Stimulated activated CD8-positive, alpha-beta memory T cell treated with anti-CD3 and anti-CD28 coated beads, Interleukin-4, amount 100 ng/mL, for 4 hours (primary cell): ENCODE results near the gene CUX1.
"Not testable (repeated sequence)": the region's sequence is repeated elsewhere in the genome, so short reads cannot be mapped to it uniquely, and the experiment has no call there.

Experiments
- DNase-seq, 2 donors: peaks; one replicate each; pipeline ENCODE4 v3.0.0-alpha.2; 2020; ENCODE audit warnings: low read depth in 2 of 2, low spot score in 1 of 2

CUX1 gene

DNA sequence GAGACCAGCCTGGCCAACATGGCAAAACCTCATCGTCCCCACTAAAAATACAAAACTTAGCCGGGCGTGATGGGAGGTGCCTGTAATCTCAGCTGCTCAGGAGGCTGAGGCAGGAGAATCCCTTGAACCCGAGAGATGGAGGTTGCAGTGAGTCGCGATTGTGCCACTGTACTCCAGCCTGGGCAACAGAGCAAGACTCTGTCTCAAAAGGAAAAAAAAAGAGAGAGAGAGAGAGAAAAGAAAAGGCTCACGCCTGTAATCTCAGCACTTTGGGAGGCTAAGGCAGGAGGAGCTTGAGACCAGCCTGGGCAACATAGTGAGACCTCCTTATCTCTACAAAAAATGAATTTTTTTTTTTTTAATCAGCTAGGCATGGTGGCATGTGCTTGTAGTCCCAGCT is 157.6 kb downstream of the CUX1 start:
- DNase-seq = no peak

DNA sequence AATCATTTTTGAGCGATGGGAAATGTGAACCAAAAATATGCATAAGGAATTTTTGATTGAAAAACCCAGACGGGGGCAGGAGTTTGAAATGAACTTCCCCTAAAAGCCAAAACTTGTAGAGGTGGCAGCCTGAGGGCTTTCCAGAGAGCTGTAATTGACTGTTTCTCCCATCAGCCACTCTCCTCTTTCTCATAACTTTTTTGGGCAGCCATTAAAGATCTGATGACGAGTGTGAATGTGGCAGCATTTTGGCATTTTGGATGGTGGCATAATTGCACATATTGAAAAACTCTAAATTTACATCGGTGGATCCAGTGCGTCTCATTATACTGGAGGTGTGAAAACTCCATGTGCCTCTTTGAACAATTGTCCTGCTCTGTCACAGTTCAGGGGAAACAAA is 159.0 kb downstream of the CUX1 start:
- no peak for DNase-seq

DNA sequence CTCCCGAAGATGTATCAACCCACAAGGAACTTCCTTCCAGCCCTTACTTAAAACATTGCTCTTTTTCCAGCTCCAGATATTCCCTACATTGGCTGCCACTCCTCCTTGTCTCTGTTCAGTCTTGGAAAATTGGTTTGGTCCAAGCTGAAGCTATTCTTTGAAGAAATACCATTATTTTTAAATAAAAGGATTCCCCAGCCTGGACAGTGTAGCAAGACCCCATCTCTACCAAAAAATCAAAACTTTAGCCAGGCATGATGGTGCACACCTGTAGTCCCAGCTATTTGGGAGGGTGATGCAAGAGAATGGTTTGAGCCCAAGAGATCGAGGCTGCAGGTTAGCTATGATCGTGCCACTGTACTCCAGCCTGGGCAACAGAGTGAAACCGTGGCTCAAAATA is 159.8 kb downstream of the CUX1 start:
- no peak for DNase-seq

DNA sequence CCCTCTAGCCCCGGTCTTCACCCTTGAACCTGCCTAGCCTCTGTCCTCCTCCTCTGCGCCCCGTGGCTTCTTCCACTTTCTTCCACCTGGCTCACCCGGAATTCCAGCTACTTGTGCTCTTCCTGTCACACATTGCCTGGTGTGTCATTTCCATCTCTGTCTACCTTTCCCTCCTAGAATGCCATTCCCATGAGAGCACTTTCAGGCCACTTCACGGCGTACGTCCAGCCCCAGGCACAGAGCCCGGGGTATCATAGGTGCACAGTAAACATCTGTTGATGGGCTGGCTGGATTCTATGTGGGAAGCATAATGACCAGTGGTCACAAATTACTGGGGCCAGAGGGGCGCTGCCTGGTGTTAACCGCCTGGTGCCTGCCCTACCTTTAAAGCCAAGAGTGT is 161.3 kb downstream of the CUX1 start:
- no peak for DNase-seq

DNA sequence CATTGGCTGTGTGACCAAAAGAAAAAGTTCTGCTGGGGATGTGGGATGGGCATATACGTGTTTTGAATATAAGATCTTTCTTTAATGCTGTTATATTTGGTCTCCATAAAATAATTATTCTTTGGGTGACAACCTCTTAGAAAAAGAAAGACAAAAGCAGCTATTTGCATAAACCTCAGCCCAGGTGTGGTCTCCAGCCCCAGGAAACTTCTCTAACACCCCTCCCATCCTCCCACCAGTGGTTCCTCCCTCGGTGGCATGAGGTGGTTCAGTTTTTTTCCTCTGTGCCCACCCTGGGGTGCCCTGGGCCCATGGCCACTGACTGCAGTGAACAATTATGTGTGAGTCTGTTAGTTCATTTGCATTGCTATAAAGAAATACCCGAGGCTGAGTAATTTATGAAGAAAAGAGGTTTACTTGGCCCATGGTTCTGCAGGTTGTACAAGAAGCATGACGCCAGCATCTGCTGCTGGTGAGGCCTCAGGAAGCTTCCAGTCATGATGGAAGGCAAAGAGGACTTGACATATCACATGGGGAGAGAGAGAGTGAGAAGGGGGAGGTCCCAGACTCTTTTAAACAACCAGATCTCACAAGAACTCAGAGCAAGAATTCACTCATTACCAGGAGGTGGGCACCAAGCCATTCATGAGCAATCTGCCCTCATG is 165.9 kb downstream of the CUX1 start:
- no peak for DNase-seq

DNA sequence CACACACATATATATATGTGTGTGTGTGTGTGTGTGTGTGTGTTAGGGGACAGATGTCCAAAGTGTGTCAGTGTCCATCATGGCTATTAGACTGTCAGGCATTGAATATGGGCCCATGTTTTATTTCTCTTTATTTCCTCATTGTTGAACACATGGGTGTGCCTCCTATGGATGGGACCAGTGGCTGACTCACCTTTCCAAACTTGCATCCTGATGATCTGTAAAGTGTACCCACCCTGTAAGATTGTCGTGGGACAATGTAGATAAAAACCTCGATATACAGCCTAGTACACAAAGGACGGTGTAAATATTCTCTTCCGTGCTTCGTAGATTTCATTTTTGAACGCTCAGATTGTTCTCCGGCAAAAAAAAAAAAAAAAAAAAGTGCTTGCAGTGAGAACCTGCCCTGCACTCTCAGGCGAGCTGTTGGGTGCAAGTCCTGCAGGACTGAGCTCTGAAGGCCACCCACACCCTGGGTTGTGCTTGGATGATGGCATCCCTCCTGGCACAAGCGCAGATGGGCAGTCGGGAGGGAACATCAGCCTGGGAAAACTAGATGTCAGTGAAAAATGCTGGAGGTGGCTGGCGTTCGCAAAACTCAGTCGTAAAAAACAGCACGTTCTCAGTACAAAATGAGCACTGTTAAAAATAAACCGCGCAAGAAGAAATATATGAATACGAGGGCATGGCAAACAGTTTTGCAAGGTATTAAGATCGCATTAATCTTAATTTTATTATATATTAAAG is 166.9 kb downstream of the CUX1 start:
- no peak for DNase-seq

DNA sequence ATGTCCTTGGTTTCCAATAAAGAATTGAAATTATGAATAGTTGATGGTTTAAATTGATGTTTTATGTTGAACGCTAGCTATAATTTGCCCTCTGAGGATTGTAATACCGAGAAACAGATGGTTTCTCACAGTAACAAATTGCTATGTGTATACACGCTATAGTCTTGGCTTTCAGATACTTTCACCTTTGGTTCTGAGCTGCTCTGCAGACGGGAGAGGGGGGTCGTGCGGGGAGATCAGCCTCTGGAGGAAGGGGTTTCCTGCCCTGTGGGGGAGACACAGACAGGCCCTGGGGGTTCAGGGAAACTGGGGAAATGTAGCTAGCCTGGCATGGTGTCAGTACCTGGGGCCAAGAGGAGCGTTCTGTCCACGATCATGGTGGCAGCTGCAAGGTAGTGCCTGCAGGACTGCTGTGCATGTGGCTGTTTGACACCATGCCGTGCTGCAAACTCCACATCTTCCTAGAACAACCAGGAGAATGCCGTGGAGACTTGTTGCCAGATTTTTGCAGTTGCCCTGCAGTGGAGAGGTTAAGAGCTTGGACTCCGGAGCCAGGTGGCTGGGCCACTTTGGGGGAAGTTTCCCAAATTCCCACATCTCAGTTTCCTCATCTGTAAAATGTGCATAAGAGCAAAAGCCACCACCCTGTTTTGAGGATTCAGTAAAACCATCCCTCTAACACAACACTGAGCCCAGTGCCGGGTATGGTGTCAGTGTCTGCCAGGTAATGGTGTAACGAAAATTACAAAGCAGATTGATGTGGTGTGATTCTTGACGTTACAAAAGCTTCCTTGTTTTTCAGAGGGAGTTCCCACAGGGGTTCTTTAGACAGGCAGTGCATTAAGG is 167.9 kb downstream of the CUX1 start:
- no peak for DNase-seq

DNA sequence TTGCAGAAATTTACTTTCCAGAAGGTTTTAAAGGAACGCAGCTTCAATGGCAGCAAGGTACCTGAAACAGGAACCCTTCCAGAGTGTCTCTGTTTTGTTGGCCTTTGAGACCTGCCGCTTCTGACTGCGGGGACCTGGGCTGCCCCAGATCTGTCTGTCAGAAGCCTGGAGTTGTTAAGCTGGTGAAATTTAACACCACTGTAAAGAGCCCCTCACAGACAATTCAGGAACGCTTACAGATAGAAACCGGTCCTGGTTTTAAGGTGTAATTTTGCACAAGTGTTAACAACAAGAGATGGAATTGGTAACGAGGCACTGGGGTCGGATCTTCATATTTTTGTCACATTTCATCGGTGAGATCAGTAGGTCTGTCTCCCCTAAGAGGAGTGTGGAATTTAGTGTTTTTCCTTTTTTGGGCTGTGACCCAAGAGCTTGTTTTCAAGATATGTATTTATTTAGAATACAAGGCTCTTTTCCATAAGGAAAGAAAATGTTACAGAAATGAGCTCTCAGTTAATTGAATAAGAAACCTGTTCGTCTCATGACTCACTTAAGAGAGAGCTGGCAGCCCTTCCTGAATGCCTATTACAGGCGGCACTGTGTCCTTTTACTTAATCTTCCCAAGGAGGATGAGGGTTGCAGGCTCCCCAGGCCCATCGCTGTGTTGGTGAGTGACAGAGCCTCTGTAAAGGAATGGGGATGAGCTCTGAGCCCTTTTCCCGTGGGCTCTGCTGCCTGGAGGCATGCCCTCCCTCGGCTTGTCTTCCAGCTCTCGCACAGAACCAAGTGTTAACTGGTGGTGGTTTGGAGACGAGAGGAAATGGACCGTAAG is 168.7 kb downstream of the CUX1 start:
- no peak for DNase-seq

DNA sequence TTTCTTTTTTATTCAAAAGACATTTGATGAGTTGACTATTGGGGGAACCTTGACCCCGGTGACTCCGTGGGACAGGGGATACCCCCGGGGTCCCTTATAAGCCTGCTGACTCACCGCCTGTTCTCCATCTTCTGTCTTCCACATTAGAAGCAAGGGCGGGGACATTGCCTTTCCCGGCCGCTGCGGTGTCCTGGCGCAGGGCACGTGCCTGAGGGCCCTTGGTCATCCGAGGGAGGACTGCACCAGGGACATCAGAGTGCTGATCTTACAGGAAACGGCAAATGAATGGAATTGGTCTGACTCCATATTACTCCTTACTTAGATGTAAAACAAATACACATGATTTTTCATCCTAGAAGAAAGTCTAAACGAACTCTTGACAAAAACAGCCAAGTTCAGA is 170.1 kb downstream of the CUX1 start:
- no peak for DNase-seq

DNA sequence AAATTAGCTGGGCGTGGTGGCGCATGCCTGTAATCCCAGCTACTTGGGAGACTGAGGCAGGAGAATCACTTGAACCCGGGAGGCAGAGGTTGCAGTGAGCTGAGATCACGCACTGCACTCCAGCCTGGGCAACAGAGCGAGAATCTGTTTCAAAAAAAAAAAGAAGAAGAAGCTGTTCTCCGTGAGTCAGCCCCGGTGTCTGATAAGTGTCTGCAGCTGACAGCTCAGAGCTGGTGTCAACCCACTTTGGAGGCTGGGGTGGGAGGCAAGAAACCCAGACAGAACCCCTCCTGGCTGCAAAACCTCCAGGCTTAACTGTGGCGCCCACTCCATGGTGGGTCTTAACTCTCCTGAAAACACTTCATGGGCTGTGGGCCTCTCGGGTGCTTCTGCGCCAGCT is 170.6 kb downstream of the CUX1 start:
- not testable (repeated sequence) for DNase-seq

DNA sequence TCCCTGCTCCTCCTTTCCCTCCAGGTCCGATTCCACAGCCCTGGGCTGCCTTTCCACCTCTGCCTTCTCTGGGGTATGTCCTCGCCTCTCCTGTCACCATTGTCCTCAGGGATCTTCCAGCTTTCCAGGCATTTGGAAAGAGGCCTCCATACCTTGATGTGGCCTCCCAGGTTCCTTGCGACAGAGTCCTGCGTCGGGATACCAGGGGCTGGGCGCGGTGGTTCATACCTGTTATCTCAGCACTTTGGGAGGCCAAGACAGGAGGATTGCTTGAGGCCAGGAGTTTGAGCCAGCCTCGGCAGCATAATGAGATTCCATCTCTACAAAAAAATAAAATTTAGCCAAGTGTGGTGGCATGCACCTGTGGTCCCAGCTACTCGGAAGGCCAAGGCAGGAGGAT is 171.1 kb downstream of the CUX1 start:
- DNase-seq = no peak

DNA sequence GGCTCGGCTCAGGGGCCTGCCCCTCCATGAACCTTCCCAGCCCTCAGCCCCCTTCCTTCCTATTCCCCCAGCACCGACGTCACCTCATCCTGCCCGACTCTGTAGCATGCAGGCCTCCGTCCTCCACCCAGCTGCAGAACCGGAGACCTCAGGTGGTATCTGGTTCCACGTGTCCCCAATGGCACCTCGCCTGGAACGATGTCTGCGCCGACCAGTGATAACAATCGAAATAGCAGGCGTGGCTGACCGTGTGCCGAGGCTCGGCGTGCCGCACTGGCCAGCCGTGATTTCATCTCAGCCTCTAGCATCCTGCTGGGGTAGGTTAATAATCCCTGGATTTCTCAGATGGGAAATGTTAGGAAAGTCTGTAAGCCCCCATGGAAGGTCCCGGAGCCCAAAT is 171.7 kb downstream of the CUX1 start:
- DNase-seq = no peak

DNA sequence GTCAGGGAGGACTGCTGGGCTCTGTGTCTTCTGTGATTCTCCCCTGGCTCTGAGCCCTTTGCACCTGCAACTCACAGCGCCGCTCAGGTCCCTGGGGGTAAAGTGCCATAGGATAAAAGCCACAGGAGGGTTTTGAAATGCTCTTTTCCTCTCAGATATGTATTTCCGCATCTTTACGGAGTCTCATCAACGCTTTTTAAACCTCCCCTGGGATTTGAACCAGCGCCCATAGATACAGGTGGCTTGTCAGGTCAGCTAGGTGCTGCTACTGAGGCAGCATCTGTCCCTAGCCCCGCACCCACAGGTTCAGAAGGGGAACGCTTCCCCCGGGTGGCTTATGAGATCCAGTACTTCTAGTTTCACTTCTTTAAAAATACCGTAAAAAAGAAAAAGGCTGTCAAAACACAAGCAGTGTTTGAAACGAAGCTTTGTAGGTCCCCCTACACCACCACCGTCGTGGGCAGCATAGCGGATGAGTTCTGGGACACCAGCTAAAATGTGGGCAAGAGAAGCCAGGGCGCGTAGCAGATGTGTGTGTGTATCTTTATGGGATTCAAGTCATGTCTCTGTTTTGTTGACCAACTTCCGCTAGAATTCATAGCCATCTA is 173.5 kb downstream of the CUX1 start:
- DNase-seq = no peak

DNA sequence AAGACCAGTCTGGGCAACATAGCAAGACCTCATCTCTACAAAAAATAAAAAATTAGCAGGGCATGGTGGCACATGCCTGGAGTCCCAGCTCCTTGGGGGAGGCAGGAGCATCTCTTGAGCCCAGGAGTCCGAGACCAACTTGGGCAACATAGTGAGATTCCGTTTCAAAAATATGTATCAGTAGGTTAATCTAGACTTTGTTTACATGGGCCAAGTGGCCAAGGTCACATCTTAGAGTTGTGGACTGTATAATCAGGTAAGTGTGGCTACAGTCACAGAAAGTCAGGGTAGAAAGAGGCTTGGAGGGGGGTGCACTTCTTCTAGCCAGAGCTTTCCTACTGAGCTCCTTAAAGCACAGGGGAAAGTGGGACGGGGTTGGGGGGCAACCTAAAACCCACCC is 174.4 kb downstream of the CUX1 start:
- DNase-seq = no peak

DNA sequence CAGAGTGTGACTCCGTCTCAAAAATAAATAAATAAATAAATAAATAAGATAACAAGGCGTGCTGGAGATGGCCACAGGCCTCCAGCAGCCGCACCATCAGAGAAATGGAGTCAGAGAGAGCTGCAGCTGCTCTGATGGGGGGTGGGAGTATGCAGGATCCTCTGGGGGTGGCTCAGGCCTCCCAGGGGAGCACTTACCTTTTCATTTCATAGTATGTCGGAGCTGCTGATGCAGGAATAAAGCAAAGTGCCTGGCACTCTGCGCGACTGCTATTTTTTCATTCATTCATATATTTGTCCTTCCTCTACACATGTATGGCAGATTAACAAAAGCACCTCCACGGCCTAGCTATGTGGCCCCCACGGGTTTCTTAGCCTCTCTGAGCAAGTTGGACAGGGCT is 175.9 kb downstream of the CUX1 start:
- DNase-seq = no peak

DNA sequence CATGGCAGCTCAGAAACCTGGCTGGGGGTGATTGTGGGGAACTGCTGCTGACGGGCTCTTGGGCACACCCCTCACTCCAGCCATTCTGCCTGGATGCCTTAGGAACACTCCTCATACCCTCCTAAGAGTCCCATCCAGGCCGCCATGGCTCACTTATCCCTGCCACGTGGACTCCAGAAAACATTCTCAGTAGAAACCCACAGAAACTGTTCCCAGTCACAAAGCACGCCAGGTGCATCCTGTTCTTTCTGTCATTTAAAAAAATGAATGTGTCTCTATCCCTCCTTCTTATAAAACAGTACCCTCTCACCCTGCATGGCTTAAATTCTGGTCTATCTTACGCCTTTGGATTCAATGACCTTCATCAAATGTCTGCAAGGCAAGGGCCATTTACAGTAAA is 177.7 kb downstream of the CUX1 start:
- no peak for DNase-seq

DNA sequence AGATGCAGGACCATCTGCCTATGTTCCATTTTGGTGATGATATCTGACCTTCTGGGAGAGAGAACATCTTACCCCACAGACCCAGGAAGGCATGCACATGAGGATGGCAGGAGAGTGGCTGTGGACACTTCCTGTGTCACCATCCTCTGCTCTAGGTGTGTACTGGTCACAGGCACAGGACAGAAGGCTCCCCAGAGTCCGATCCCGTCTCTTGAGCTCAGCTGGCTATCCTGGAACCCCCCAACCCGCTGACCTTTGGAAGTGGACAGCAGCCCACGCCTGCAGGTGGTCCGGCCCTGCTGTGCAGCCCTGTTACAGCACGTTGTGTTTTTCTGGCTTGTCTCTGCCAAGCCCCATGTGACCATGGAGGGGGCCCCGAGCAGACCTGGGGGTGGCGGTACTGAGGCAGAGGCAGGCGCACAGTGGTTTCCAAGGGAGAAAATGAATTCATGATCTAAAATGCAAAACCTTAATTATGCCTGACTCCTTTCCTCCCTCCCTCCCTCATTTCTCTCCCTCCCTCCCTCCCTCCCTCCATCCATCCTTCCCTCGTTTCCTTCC is 178.8 kb downstream of the CUX1 start:
- no peak for DNase-seq

DNA sequence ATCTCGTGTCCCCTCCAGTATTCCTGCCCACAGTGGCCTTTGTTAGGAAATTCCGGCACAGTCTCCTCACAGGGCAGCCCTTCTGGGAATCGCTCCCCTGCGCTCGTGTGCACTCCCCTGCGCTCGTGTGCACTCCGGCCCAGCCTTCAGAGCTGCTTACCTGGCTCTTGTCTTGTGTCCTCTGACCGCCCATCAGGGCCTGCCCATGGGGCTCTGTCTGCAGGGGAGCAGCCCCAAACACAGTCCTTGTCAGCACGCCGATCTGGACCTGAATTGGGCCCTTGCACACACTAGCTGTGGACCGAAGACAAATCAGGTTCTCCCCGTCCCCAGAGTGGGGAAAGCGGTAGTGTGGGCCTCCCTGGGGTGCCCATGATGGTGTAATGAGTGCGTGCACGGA is 179.4 kb downstream of the CUX1 start:
- DNase-seq = no peak

DNA sequence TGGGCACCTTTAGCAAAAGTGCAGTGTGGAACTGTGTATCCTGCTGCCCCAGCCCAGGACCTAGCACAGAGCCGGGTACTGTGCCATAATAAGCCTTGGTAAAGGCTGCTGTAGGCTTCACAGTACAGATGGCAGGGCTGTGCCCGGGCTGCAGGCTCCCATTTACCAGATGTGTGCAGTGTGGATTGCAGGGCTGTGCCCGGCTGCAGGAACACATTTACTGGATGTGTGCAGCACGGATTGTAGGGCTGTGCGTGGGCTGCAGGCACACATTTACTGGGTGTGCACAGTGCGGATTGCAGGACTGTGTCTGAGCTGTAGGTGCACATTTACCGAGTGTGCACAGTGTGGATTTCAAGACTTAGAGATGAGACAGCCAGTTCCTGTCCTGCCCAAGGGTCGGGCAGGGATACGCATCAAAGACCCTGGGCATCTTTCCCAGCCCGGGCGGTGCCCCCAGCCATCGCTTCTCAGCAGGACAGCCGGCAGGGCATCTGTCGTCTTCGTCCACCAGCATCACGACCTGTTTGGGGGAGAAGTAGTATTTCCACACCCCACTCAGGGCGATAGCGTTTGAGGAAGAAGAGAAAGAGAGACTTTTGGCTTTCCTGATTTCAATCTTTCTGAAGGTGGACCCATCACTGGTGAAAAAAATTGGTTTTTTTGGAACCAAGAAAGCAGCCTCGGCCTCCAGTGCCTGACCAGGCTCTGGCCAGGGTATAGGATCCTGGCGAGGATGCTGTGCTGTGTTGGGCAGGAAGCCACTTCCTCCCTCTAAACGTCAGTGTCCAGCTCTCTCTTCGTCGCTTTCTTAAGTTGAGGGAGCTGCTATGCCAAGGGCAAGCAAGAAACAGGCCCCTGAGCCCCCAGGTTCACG is 180.8 kb downstream of the CUX1 start:
- DNase-seq = no peak

DNA sequence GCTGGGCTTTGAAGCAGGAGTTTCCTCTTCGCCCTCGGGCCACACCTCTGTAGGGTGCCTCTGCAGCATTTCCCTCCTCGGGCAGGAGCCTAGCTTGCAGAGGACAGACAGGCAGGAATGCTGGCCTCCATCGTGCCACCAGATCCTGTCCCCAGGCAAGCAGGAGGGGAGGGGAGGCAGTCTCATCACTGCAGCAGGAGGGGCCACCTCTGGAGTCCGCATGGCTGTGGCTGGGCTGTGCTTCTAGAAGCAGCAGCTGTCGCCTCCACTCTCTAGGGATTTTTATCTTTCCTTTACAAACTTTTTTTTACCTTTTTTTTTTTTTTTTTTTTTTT is 181.4 kb downstream of the CUX1 start:
- DNase-seq = no peak
